SK-N-SH treated with all-trans-retinoic acid at 6 μM for 48 hours (cell line): ENCODE data around the gene USP22.
"Not testable (repeated sequence)": the region's sequence is repeated elsewhere in the genome, so short reads cannot be mapped to it uniquely, and the experiment has no call there.

Source experiments
- ATAC-seq: fragments of 200-7000 bp; cut with Tn5 transposase; 3 replicates; pipeline ENCODE4 v1.9.1; 2020; ENCODE audit warnings: mild to moderate bottlenecking, moderate library complexity
- BACH2 ChIP-seq: fragments of 250-450 bp; sonication (Bioruptor Pico); IDR thresholded peaks from 2 replicates; pipeline ENCODE4 v1.9.0; 2021; ENCODE audit warnings: mild to moderate bottlenecking, borderline replicate concordance
- ESRRG ChIP-seq: fragments of 250-450 bp; sonication (Bioruptor Pico); IDR thresholded peaks from 2 replicates; pipeline ENCODE4 v1.6.1; 2021; ENCODE audit warnings: mild to moderate bottlenecking
- GLIS3 ChIP-seq: fragments of 250-450 bp; sonication (Bioruptor Pico); IDR thresholded peaks from 2 replicates; pipeline ENCODE4 v1.5.0; 2020; ENCODE audit warnings: mild to moderate bottlenecking, moderate library complexity
- OSR1 ChIP-seq: fragments of 250-450 bp; sonication (Bioruptor Pico); IDR thresholded peaks from 2 replicates; pipeline ENCODE4 v1.8.0; 2022; ENCODE audit warnings: moderate library complexity, mild to moderate bottlenecking, inconsistent platforms
- RARB ChIP-seq: fragments of 250-450 bp; sonication (Bioruptor Pico); IDR thresholded peaks from 2 replicates; pipeline ENCODE4 v1.8.0; 2021; ENCODE audit warnings: mild to moderate bottlenecking, moderate library complexity
- SNAI2 ChIP-seq: fragments of 250-450 bp; sonication (Bioruptor Pico); IDR thresholded peaks from 2 replicates; pipeline ENCODE4 v1.5.0; 2020; ENCODE audit warnings: mild to moderate bottlenecking, moderate library complexity
- TOX ChIP-seq: fragments of 250-450 bp; sonication (Bioruptor Pico); IDR thresholded peaks from 2 replicates; pipeline ENCODE4 v1.8.0; 2021; ENCODE audit warnings: mild to moderate bottlenecking, moderate library complexity, borderline replicate concordance
- ZC3H10 ChIP-seq: fragments of 250-450 bp; sonication (Bioruptor Pico); IDR thresholded peaks from 2 replicates; pipeline ENCODE4 v1.5.1; 2021; ENCODE audit warnings: mild to moderate bottlenecking, moderate library complexity
- ZNF565 ChIP-seq: fragments of 450-650 bp; formaldehyde crosslinking; conservative IDR thresholded peaks from 2 replicates; pipeline ENCODE4 v1.5.0; 2020; ENCODE audit warnings: low read depth, mild to moderate bottlenecking, moderate library complexity
- ZNF70 ChIP-seq: fragments of 450-650 bp; formaldehyde crosslinking; IDR thresholded peaks from 2 replicates; pipeline ENCODE4 v1.5.0; 2020; ENCODE audit warnings: mild to moderate bottlenecking, moderate library complexity
- ZNF8 ChIP-seq: fragments of 450-650 bp; formaldehyde crosslinking; IDR thresholded peaks from 2 replicates; pipeline ENCODE4 v1.5.0; 2020; ENCODE audit warnings: mild to moderate bottlenecking, moderate library complexity
- TF ChIP-seq, protein P1 (sequence below): fragments of 250-450 bp; sonication (Bioruptor Pico); IDR thresholded peaks from 2 replicates; pipeline ENCODE4 v1.5.1; 2020; ENCODE audit warnings: low read depth, mild to moderate bottlenecking, moderate library complexity
- TF ChIP-seq, protein P2 (sequence below): fragments of 250-450 bp; sonication (Bioruptor Pico); IDR thresholded peaks from 2 replicates; pipeline ENCODE4 v1.5.0; 2020; ENCODE audit warnings: mild to moderate bottlenecking, moderate library complexity
- TF ChIP-seq, protein P3 (sequence below): fragments of 250-450 bp; sonication (Bioruptor Pico); IDR thresholded peaks from 2 replicates; pipeline ENCODE4 v1.5.1; 2021; ENCODE audit warnings: mild to moderate bottlenecking, moderate library complexity
- TF ChIP-seq, protein P4 (sequence below): fragments of 250-450 bp; sonication (Bioruptor Pico); IDR thresholded peaks from 2 replicates; pipeline ENCODE4 v1.8.0; 2020; ENCODE audit warnings: mild to moderate bottlenecking, moderate library complexity, borderline replicate concordance
- TF ChIP-seq, protein P5 (sequence below): fragments of 250-450 bp; sonication (Bioruptor Pico); IDR thresholded peaks from 2 replicates; pipeline ENCODE4 v1.8.0; 2021; ENCODE audit warnings: low read depth, mild to moderate bottlenecking, moderate library complexity, borderline replicate concordance

USP22 gene

DNA sequence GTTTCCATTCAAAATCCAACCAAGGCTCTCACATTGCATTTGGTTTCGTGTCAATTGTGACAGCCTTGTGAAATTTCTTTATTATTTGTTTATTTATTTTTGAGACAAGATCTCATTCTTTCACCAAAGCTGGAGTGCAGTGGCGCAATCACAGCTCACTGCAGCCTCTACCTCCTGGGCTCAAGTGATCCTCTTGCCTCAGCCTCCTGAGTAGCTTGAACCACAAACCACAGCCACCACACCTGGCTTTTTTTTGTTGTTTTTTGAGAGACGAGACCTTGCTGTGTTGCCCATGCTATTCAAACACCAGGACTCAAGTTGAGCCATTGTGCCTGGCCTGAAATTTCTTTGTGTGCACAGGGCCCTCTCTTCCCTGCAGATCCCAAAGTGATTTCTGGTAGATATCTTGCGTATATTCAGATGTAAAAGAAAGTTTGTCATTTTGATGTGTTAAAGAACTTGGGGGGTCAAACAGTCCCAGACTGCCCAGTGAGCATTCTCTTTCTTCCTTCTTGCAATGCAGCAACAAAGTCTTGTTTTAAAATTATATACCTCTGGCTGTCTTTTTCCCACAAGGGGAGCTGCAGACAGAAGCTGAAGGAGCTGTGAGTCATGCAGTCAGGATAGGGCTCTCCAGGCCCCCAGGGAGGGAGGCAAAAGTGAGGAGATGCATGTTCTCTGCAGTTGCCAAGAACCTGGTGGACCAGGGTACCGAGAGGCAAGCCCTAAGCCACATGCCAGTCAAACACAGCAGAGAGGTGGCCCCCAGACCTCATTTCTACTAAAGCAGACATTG lies 15.5 kb upstream of the USP22 start:
- TF ChIP-seq BACH2 (CRISPR knock-in tag) (no peak), ZNF565 (CRISPR knock-in tag) (no peak), ZNF70 (CRISPR knock-in tag) (no peak), RARB (CRISPR knock-in tag) (no peak)
- TF ChIP-seq, protein P1, sequence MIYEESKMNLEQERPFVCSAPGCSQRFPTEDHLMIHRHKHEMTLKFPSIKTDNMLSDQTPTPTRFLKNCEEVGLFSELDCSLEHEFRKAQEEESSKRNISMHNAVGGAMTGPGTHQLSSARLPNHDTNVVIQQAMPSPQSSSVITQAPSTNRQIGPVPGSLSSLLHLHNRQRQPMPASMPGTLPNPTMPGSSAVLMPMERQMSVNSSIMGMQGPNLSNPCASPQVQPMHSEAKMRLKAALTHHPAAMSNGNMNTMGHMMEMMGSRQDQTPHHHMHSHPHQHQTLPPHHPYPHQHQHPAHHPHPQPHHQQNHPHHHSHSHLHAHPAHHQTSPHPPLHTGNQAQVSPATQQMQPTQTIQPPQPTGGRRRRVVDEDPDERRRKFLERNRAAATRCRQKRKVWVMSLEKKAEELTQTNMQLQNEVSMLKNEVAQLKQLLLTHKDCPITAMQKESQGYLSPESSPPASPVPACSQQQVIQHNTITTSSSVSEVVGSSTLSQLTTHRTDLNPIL (CRISPR knock-in tag): no peak
- TF ChIP-seq, protein P2, sequence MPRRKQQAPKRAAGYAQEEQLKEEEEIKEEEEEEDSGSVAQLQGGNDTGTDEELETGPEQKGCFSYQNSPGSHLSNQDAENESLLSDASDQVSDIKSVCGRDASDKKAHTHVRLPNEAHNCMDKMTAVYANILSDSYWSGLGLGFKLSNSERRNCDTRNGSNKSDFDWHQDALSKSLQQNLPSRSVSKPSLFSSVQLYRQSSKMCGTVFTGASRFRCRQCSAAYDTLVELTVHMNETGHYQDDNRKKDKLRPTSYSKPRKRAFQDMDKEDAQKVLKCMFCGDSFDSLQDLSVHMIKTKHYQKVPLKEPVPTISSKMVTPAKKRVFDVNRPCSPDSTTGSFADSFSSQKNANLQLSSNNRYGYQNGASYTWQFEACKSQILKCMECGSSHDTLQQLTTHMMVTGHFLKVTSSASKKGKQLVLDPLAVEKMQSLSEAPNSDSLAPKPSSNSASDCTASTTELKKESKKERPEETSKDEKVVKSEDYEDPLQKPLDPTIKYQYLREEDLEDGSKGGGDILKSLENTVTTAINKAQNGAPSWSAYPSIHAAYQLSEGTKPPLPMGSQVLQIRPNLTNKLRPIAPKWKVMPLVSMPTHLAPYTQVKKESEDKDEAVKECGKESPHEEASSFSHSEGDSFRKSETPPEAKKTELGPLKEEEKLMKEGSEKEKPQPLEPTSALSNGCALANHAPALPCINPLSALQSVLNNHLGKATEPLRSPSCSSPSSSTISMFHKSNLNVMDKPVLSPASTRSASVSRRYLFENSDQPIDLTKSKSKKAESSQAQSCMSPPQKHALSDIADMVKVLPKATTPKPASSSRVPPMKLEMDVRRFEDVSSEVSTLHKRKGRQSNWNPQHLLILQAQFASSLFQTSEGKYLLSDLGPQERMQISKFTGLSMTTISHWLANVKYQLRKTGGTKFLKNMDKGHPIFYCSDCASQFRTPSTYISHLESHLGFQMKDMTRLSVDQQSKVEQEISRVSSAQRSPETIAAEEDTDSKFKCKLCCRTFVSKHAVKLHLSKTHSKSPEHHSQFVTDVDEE: no peak
- TF ChIP-seq, all 23 proteins: peak for 0
- ATAC-seq: peak; percentile 85

DNA sequence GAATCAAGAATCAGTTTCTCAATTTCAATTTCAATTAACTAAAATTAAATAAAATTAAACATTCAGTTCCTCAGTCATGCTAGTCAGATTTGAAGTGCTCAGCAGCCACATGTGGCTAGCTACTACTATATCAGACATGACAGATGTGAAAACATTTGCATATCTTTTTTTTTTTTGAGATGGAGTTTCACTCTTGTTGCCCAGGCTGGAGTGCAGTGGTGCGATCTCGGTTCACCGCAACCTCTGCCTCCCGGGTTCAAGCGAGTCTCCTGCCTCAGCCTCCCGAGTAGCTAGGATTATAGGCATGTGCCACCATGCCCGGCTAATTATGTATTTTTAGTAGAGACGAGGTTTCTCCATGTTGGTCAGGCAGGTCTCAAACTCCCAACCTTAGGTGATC lies 10.2 kb upstream of the USP22 start:
- not testable (repeated sequence) for ATAC-seq

DNA sequence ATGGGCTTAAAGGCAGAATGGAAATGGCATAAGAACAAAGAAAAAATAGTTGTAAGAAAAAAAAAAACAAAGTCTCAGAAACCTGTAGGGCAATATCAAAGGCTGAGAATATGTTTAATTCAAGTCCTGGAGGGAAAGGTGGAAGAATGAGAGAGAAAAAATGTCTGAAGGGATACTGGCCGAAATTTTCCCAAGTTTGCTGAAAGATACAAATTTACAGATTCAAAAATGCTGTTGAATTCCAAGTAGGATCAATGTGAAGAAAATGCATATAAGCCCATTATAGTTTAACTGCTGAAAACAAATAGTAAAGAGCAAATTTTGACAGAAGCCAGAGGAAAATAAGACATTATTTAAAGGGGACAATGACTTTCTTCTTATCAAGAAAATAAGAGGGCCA lies 6.6 kb upstream of the USP22 start:
- TF ChIP-seq ZC3H10 (CRISPR knock-in tag) (no peak), ZNF70 (CRISPR knock-in tag) (no peak), OSR1 (CRISPR knock-in tag) (no peak), TOX (no peak), ESRRG (CRISPR knock-in tag) (no peak), GLIS3 (no peak), SNAI2 (CRISPR knock-in tag) (no peak)
- TF ChIP-seq, protein P3, sequence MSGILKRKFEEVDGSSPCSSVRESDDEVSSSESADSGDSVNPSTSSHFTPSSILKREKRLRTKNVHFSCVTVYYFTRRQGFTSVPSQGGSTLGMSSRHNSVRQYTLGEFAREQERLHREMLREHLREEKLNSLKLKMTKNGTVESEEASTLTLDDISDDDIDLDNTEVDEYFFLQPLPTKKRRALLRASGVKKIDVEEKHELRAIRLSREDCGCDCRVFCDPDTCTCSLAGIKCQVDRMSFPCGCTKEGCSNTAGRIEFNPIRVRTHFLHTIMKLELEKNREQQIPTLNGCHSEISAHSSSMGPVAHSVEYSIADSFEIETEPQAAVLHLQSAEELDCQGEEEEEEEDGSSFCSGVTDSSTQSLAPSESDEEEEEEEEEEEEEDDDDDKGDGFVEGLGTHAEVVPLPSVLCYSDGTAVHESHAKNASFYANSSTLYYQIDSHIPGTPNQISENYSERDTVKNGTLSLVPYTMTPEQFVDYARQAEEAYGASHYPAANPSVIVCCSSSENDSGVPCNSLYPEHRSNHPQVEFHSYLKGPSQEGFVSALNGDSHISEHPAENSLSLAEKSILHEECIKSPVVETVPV: no peak
- TF ChIP-seq, protein P4, sequence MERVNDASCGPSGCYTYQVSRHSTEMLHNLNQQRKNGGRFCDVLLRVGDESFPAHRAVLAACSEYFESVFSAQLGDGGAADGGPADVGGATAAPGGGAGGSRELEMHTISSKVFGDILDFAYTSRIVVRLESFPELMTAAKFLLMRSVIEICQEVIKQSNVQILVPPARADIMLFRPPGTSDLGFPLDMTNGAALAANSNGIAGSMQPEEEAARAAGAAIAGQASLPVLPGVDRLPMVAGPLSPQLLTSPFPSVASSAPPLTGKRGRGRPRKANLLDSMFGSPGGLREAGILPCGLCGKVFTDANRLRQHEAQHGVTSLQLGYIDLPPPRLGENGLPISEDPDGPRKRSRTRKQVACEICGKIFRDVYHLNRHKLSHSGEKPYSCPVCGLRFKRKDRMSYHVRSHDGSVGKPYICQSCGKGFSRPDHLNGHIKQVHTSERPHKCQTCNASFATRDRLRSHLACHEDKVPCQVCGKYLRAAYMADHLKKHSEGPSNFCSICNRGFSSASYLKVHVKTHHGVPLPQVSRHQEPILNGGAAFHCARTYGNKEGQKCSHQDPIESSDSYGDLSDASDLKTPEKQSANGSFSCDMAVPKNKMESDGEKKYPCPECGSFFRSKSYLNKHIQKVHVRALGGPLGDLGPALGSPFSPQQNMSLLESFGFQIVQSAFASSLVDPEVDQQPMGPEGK (CRISPR knock-in tag): no peak
- TF ChIP-seq, protein P1 (CRISPR knock-in tag): no peak
- ATAC-seq: no peak

DNA sequence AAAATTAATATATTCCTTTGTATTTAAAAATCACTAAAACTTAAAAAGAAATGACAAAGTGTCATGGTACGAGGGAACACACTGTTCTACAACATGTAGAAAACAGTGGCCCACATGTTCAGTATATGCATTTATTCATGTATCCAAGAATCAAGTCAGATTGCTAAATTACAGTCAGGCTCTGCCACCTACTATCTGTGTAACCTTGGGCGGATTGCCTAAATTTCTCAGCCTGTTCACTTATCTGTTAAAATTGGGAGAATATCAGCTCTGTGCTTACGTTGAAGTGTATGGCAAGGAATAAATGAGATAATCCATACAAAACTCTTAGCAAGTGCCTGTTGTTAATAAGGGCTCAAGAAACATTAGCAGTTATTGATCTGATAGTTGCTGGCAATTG lies 3.4 kb upstream of the USP22 start:
- ATAC-seq: no peak
- TF ChIP-seq ZNF8 (CRISPR knock-in tag) (no peak), TOX (no peak), SNAI2 (CRISPR knock-in tag) (no peak), ESRRG (CRISPR knock-in tag) (no peak)
- TF ChIP-seq, protein P5, sequence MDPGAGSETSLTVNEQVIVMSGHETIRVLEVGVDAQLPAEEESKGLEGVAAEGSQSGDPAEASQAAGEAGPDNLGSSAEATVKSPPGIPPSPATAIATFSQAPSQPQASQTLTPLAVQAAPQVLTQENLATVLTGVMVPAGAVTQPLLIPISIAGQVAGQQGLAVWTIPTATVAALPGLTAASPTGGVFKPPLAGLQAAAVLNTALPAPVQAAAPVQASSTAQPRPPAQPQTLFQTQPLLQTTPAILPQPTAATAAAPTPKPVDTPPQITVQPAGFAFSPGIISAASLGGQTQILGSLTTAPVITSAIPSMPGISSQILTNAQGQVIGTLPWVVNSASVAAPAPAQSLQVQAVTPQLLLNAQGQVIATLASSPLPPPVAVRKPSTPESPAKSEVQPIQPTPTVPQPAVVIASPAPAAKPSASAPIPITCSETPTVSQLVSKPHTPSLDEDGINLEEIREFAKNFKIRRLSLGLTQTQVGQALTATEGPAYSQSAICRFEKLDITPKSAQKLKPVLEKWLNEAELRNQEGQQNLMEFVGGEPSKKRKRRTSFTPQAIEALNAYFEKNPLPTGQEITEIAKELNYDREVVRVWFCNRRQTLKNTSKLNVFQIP (CRISPR knock-in tag): no peak
- TF ChIP-seq, protein P2: no peak
